Astrocyte (in vitro differentiated cells and primary cell): ENCODE results near the gene CALHM1. TPM values are rescaled to one million over a fixed set of nuclear protein-coding genes. Genes with fewer than 3 reads are reported as not detected.

ENCODE experiments used
- DNase-seq: peaks from one replicate; pipeline ENCODE4 v3.0.0-alpha.2; 2010; ENCODE audit warnings: low read depth
- FAIRE-seq: peaks from 2 replicates; lab custom pipeline; 2011; peaks lifted over from hg19 to GRCh38; lab: Jason Lieb, UNC
- H2AFZ ChIP-seq: 2 replicates; pipeline ENCODE4 v1.6.0; 2012; ENCODE audit warnings: low read depth, low read length, inconsistent platforms
- H3K27ac ChIP-seq: 2 replicates; pipeline ENCODE4 v1.5.1; 2011; ENCODE audit warnings: low read depth, low read length, inconsistent platforms
- H3K27me3 ChIP-seq: 2 replicates; pipeline ENCODE4 v1.6.0; 2011; ENCODE audit warnings: low read length, inconsistent platforms; ENCODE audit not compliant: insufficient read depth
- H3K36me3 ChIP-seq: 2 replicates; pipeline ENCODE4 v1.5.1; 2011; ENCODE audit warnings: low read length, inconsistent platforms; ENCODE audit not compliant: insufficient read depth
- H3K4me1 ChIP-seq: 2 replicates; pipeline ENCODE4 v1.5.1; 2011; ENCODE audit warnings: low read length, inconsistent platforms; ENCODE audit not compliant: insufficient read depth
- H3K4me2 ChIP-seq: 2 replicates; pipeline ENCODE4 v1.6.0; 2012; ENCODE audit warnings: low read length, inconsistent platforms
- H3K4me3 ChIP-seq: 2 replicates; pipeline ENCODE4 v1.5.1; 2011; ENCODE audit warnings: low read depth, mild to moderate bottlenecking, low read length, inconsistent platforms; ENCODE audit not compliant: insufficient read depth
- H3K79me2 ChIP-seq: 2 replicates; pipeline ENCODE4 v1.6.0; 2012; ENCODE audit warnings: mild to moderate bottlenecking, low read length, inconsistent platforms; ENCODE audit not compliant: insufficient read depth
- H3K9ac ChIP-seq: 2 replicates; pipeline ENCODE4 v1.6.0; 2012; ENCODE audit warnings: mild to moderate bottlenecking, low read length, inconsistent platforms
- H3K9me3 ChIP-seq: 2 replicates; pipeline ENCODE4 v1.5.1; 2012; ENCODE audit warnings: low read depth, mild to moderate bottlenecking, low read length, inconsistent platforms; ENCODE audit not compliant: insufficient read depth
- H4K20me1 ChIP-seq: 2 replicates; pipeline ENCODE4 v1.6.0; 2012; ENCODE audit warnings: low read length, inconsistent platforms; ENCODE audit not compliant: insufficient read depth
- H3K27ac Mint-ChIP-seq: one replicate; pipeline ENCODE4 v1.8.0; 2021; ENCODE audit warnings: mild to moderate bottlenecking, mixed read lengths; ENCODE audit not compliant: unreplicated experiment
- H3K27me3 Mint-ChIP-seq: one replicate; pipeline ENCODE4 v1.8.0; 2021; ENCODE audit warnings: low read depth, mixed read lengths; ENCODE audit not compliant: unreplicated experiment
- H3K36me3 Mint-ChIP-seq: one replicate; pipeline ENCODE4 v1.8.0; 2021; ENCODE audit warnings: low read depth, mixed read lengths; ENCODE audit not compliant: unreplicated experiment
- H3K4me1 Mint-ChIP-seq: one replicate; pipeline ENCODE4 v1.8.0; 2021; ENCODE audit warnings: low read depth, mixed read lengths; ENCODE audit not compliant: unreplicated experiment
- H3K4me3 Mint-ChIP-seq: one replicate; pipeline ENCODE4 v1.8.0; 2021; ENCODE audit warnings: mild to moderate bottlenecking, moderate library complexity, mixed read lengths; ENCODE audit not compliant: unreplicated experiment
- H3K9me3 Mint-ChIP-seq: one replicate; pipeline ENCODE4 v1.8.0; 2021; ENCODE audit warnings: mild to moderate bottlenecking, mixed read lengths; ENCODE audit not compliant: unreplicated experiment
- CTCF ChIP-seq: IDR thresholded peaks from 2 replicates; pipeline ENCODE4 v1.5.1; 2011; ENCODE audit warnings: low read depth, mild to moderate bottlenecking, inconsistent platforms, low read length, moderate library complexity; ENCODE audit not compliant: insufficient read depth
- EZH2 ChIP-seq: IDR thresholded peaks from 2 replicates; pipeline ENCODE4 v1.6.1; 2012; ENCODE audit warnings: mild to moderate bottlenecking, low read length, inconsistent platforms; ENCODE audit not compliant: insufficient read depth
- total RNA-seq: library from RNA; stranded (reverse); gene quantifications from 2 replicates; pipeline ENCODE4 v1.2.1, GENCODE V29; 2021

CALHM1 gene
- total RNA-seq, 1 donor from 2014 or later, result not detected

DNA sequence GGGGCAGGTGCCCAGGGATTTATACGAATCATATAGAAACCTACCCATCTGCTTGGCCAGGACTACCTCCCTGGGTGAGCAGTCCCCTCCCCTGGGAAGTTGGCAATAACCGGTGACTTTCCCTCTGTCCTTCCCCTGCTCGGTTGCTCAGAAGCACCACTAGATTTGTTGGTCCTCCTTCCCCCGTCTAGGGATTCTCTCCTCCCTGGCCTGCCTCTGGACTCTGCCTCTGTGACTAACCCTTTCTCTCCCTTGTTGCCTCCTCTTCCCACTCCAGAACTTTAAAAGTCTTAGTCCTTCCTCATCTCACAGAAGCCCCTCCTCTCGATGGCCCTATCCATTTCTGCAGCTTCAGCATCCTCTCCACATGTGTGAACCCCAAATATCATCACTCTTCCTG, 10.5 kb upstream of the CALHM1 start:
- Histone ChIP-seq H3K9ac (no peak overlapping the region), H2AFZ (no peak overlapping the region), H3K9me3 (no peaks in the 10 kb centered on the region), H4K20me1 (no peaks in the 10 kb centered on the region), H3K4me3 (no peak overlapping the region), H3K4me2 (no peak overlapping the region), H3K79me2 (no peaks in the 10 kb centered on the region), H3K27me3 (peaks cover 20% of the 10 kb centered on the region), H3K36me3 (no peaks in the 10 kb centered on the region), H3K4me1 (no peaks in the 10 kb centered on the region), H3K27ac (no peak overlapping the region)
- Mint-ChIP-seq H3K27ac (no peak overlapping the region), H3K9me3 (peaks cover 2% of the 10 kb centered on the region), H3K4me1 (peaks cover 17% of the 10 kb centered on the region), H3K36me3 (no peaks in the 10 kb centered on the region), H3K27me3 (peaks cover 5% of the 10 kb centered on the region), H3K4me3 (no peak overlapping the region)
- no peak for TF ChIP-seq CTCF
- TF ChIP-seq EZH2, result no peak
- no peak for FAIRE-seq
- DNase-seq, result no peak

GRCh38 chr10:103467406-103467805, 8.7 kb upstream of the CALHM1 start:
- no peak overlapping the region for H3K4me2 ChIP-seq
- no peaks in the 10 kb centered on the region for H3K36me3 ChIP-seq
- peaks cover 29% of the 10 kb centered on the region for H3K27me3 ChIP-seq
- no peaks in the 10 kb centered on the region for H4K20me1 ChIP-seq
- H3K79me2 ChIP-seq, result no peaks in the 10 kb centered on the region
- no peak overlapping the region for H3K27ac ChIP-seq
- no peak for FAIRE-seq
- no peaks in the 10 kb centered on the region for H3K36me3 Mint-ChIP-seq
- H3K4me1 Mint-ChIP-seq, result peaks cover 21% of the 10 kb centered on the region
- H3K4me1 ChIP-seq, result no peaks in the 10 kb centered on the region
- H3K9me3 ChIP-seq, result no peaks in the 10 kb centered on the region
- H3K27me3 Mint-ChIP-seq, result peaks cover 8% of the 10 kb centered on the region
- H2AFZ ChIP-seq, result no peak overlapping the region
- no peak for TF ChIP-seq EZH2
- no peak for TF ChIP-seq CTCF
- peaks cover 2% of the 10 kb centered on the region for H3K9me3 Mint-ChIP-seq
- H3K9ac ChIP-seq, result no peak overlapping the region
- no peak for DNase-seq
- H3K4me3 ChIP-seq, result no peak overlapping the region
- H3K27ac Mint-ChIP-seq, result peak overlapping the region; percentile 95
- no peak overlapping the region for H3K4me3 Mint-ChIP-seq

- no peaks in the 10 kb centered on the region for H4K20me1 ChIP-seq
- peak overlapping the region; percentile 34 for H3K4me3 Mint-ChIP-seq
- peaks cover 2% of the 10 kb centered on the region for H3K9me3 Mint-ChIP-seq
- peaks cover 21% of the 10 kb centered on the region for H3K4me1 Mint-ChIP-seq
- TF ChIP-seq CTCF, result no peak
- TF ChIP-seq EZH2, result no peak
- H3K9ac ChIP-seq, result no peak overlapping the region
- no peaks in the 10 kb centered on the region for H3K79me2 ChIP-seq
- H3K27me3 Mint-ChIP-seq, result peaks cover 8% of the 10 kb centered on the region
- H3K27me3 ChIP-seq, result peaks cover 30% of the 10 kb centered on the region
- no peaks in the 10 kb centered on the region for H3K9me3 ChIP-seq
- H3K36me3 ChIP-seq, result no peaks in the 10 kb centered on the region
- no peak overlapping the region for H3K4me2 ChIP-seq
- DNase-seq, result peak; percentile 39
- no peak overlapping the region for H3K4me3 ChIP-seq
- no peaks in the 10 kb centered on the region for H3K36me3 Mint-ChIP-seq
- H2AFZ ChIP-seq, result no peak overlapping the region
- H3K27ac Mint-ChIP-seq, result peak overlapping the region; percentile 95
- no peak for FAIRE-seq
- H3K27ac ChIP-seq, result no peak overlapping the region
- H3K4me1 ChIP-seq, result no peaks in the 10 kb centered on the region
Observed at GRCh38 chr10:103466734-103467133, 8.0 kb upstream of the CALHM1 start.
